Measurements from ENCODE around the gene TNRC18. TPM values are rescaled to one million over a fixed set of nuclear protein-coding genes. Genes with fewer than 3 reads are reported as not detected.

TNRC18 gene
- total RNA-seq, 1 donor from 2014 or later: 91.8 TPM

DNA sequence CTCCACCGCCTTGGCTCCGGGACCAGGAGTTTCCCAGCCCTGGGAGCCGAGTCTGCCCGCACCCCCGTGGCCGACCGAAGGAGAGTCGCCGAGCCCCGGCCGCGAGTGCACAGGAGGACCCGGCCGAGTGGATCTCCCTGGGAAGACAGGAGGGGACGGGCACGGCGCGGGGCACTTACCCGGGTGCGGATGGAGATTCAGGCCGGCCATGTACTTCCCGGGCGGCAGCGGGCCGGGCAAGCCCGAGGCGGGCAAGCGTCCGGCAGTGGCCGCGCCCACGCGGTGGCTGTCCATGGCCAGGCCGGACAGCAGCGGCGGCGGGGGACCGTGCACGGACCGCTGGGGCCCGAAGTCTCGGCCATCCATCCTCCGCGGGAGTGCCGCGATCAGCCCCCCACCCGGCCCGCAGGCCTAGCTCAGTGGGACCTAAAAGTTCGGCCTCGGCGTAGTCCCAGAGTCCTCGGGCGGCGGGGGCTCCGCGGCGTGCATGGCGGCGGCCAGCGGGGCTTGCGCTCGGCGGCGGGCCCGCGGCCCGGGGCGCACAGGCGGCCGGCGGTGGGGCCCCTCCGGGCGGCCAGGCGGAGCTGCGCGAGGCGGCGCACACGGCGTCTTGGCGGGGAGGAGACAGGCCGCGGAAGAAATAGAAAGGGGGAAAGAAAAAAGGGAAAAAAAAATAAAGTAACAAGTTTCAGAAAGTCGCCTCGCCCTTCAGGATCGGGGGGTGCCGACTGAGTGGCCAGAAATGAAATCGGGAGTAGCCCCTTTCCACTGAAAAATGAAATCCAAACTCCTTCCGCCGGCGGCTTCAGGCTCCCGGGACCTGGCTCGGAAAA lies 2.5 kb downstream of the TNRC18 start:
- Mint-ChIP-seq H3K27me3 (ENCODE audit: unreplicated experiment) (peaks cover 30% of the 10 kb centered on the region), H3K36me3 (ENCODE audit: low read depth, unreplicated experiment) (peaks cover 13% of the 10 kb centered on the region), H3K4me1 (ENCODE audit: unreplicated experiment) (peaks cover 10% of the 10 kb centered on the region), H3K9me3 (ENCODE audit: unreplicated experiment) (no peaks in the 10 kb centered on the region), H3K4me3 (ENCODE audit: unreplicated experiment) (peak overlapping the region; percentile 97), H3K27ac (ENCODE audit: unreplicated experiment) (no peak overlapping the region)
- TF ChIP-seq, protein P1, sequence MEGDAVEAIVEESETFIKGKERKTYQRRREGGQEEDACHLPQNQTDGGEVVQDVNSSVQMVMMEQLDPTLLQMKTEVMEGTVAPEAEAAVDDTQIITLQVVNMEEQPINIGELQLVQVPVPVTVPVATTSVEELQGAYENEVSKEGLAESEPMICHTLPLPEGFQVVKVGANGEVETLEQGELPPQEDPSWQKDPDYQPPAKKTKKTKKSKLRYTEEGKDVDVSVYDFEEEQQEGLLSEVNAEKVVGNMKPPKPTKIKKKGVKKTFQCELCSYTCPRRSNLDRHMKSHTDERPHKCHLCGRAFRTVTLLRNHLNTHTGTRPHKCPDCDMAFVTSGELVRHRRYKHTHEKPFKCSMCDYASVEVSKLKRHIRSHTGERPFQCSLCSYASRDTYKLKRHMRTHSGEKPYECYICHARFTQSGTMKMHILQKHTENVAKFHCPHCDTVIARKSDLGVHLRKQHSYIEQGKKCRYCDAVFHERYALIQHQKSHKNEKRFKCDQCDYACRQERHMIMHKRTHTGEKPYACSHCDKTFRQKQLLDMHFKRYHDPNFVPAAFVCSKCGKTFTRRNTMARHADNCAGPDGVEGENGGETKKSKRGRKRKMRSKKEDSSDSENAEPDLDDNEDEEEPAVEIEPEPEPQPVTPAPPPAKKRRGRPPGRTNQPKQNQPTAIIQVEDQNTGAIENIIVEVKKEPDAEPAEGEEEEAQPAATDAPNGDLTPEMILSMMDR (IDR thresholded peaks at IDR 0.05; ENCODE audit: unreplicated experiment): no peak
- no peak for DNase-seq (ENCODE audit: low spot score)

DNA sequence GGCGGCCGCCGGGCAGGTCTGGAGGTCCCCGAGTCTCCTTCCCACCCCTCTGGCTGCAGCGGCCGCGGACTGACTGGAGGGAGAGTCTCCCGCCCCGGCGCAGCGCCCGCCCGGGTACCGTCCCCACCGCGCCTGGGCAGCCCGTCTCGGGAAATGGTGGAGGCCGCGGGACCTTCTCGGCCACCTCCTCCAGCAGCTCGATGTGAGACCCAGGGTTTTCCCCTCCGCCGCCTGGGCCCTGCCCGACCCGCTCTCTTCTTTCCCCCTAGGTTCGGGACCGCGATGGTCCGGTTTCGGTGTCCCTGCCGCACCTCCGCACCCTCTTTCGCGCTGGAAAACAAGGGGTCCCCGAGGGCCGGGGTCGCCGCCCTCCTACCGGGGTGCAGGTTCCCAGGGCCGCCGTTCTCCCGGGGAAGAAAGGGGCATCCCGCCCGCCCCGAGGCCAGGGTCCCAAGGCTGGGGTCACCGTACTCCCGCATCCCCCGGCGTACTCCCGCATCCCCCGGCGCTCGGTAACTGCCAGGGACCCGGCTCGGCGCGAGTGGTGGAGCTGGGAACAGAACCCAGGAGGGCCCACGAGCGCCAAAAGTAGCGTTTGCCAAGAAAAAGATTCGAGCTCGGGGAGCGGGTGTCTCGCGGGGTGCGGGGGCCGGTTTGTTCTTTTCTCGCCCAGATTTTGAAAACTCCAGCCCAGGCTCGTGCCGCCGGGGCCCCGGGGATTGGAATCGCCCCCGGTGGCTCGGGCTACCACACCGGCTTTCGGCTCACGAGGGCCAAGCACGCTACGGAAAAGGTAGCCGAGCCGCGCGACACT lies 3.4 kb downstream of the TNRC18 start:
- H3K4me1 Mint-ChIP-seq (ENCODE audit: unreplicated experiment): peaks cover 10% of the 10 kb centered on the region
- H3K36me3 Mint-ChIP-seq (ENCODE audit: low read depth, unreplicated experiment): peaks cover 13% of the 10 kb centered on the region
- H3K27ac Mint-ChIP-seq (ENCODE audit: unreplicated experiment): no peak overlapping the region
- peak; percentile 27 for DNase-seq (ENCODE audit: low spot score)
- no peaks in the 10 kb centered on the region for H3K9me3 Mint-ChIP-seq (ENCODE audit: unreplicated experiment)
- peak overlapping the region; percentile 95 for H3K4me3 Mint-ChIP-seq (ENCODE audit: unreplicated experiment)
- H3K27me3 Mint-ChIP-seq (ENCODE audit: unreplicated experiment): peaks cover 26% of the 10 kb centered on the region
- TF ChIP-seq, protein P1 (IDR thresholded peaks at IDR 0.05; ENCODE audit: unreplicated experiment): no peak

DNA sequence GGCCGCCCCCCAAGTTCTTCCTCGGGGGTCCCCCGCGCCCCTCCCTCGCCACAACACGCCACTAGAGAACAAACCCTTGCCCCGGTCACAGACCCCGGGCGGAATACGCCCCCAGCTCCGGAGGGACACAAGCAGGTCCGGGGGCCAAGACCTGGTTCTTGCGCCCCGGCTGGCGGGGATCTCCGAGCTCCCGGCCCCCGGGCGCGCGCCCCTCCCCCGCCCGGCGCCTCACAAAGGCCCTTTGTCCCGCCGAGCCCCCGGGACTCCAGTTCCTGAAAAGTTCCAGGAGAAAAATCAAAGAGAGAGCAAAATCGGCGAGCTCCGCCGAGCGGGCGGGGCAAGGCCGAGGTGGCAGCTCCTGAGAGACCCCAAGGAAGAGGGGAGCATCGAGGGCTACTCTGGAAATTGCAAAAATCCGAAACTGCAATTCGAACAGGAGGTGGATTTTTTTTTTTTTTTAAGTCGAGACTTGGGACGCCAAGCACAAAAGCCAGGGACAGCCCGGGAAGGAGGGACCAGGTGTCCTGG lies 4.0 kb downstream of the TNRC18 start:
- Mint-ChIP-seq H3K27ac (ENCODE audit: unreplicated experiment) (peak overlapping the region; percentile 30), H3K9me3 (ENCODE audit: unreplicated experiment) (no peaks in the 10 kb centered on the region), H3K27me3 (ENCODE audit: unreplicated experiment) (peaks cover 21% of the 10 kb centered on the region), H3K4me1 (ENCODE audit: unreplicated experiment) (peaks cover 12% of the 10 kb centered on the region), H3K4me3 (ENCODE audit: unreplicated experiment) (peak overlapping the region; percentile 95), H3K36me3 (ENCODE audit: low read depth, unreplicated experiment) (peaks cover 13% of the 10 kb centered on the region)
- DNase-seq (ENCODE audit: low spot score): peak; percentile 21
- TF ChIP-seq, protein P1 (IDR thresholded peaks at IDR 0.05; ENCODE audit: unreplicated experiment): no peak

DNA sequence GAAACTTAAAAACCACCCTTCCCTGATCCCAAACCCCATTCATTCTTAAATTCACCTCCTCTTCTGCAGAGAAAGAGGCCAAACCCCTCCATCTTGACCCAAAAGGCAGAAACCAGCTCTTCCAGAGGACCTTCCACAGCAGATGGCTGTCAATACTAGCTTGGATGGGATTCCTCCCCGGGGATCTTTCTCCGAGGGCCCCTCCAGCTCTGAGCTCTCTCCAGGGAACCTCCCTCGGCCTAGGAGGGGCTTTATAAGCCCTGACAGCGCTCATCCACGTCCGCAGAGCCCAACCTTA lies 5.4 kb downstream of the TNRC18 start:
- H3K36me3 Mint-ChIP-seq (ENCODE audit: low read depth, unreplicated experiment): peaks cover 16% of the 10 kb centered on the region
- peak overlapping the region; percentile 77 for H3K27ac Mint-ChIP-seq (ENCODE audit: unreplicated experiment)
- peaks cover 22% of the 10 kb centered on the region for H3K27me3 Mint-ChIP-seq (ENCODE audit: unreplicated experiment)
- DNase-seq (ENCODE audit: low spot score): no peak
- H3K4me3 Mint-ChIP-seq (ENCODE audit: unreplicated experiment): peak overlapping the region; percentile 90
- TF ChIP-seq, protein P1 (IDR thresholded peaks at IDR 0.05; ENCODE audit: unreplicated experiment): no peak
- no peaks in the 10 kb centered on the region for H3K9me3 Mint-ChIP-seq (ENCODE audit: unreplicated experiment)
- peaks cover 15% of the 10 kb centered on the region for H3K4me1 Mint-ChIP-seq (ENCODE audit: unreplicated experiment)
